ENCODE measurements around the gene CEP72.

Gene CEP72

GRCh38 chr5:619444-619843 is 7.3 kb downstream of the CEP72 start:
- no peak for TF ChIP-seq POLR2A (IDR thresholded peaks at IDR 0.05; ENCODE audit: extremely low read depth, insufficient read length)
- no peak for TF ChIP-seq CTCF (IDR thresholded peaks at IDR 0.05; ENCODE audit: low read depth, low read length)
- TF ChIP-seq MYC (IDR thresholded peaks at IDR 0.05; ENCODE audit: low read depth, low read length), result no peak
- no peak for TF ChIP-seq MAX (IDR thresholded peaks at IDR 0.05; ENCODE audit: low read depth, low read length)
- no peak overlapping the region for H3K4me3 ChIP-seq (ENCODE audit: low read depth, low read length)
- DNase-seq (ENCODE audit: low read depth), result no peak

- H3K4me3 ChIP-seq (ENCODE audit: low read depth, low read length), result no peak overlapping the region
- TF ChIP-seq POLR2A (IDR thresholded peaks at IDR 0.05; ENCODE audit: extremely low read depth, insufficient read length), result no peak
- no peak for TF ChIP-seq CTCF (IDR thresholded peaks at IDR 0.05; ENCODE audit: low read depth, low read length)
- TF ChIP-seq MAX (IDR thresholded peaks at IDR 0.05; ENCODE audit: low read depth, low read length), result no peak
- TF ChIP-seq MYC (IDR thresholded peaks at IDR 0.05; ENCODE audit: low read depth, low read length), result no peak
- no peak for DNase-seq (ENCODE audit: low read depth)
Observed at GRCh38 chr5:620152-620551, 8.0 kb downstream of the CEP72 start.

GRCh38 chr5:620586-621180 is 8.5 kb downstream of the CEP72 start:
- no peak overlapping the region for H3K4me3 ChIP-seq (ENCODE audit: low read depth, low read length)
- TF ChIP-seq MAX (IDR thresholded peaks at IDR 0.05; ENCODE audit: low read depth, low read length), result no peak
- no peak for TF ChIP-seq CTCF (IDR thresholded peaks at IDR 0.05; ENCODE audit: low read depth, low read length)
- TF ChIP-seq POLR2A (IDR thresholded peaks at IDR 0.05; ENCODE audit: extremely low read depth, insufficient read length), result no peak
- TF ChIP-seq MYC (IDR thresholded peaks at IDR 0.05; ENCODE audit: low read depth, low read length), result no peak
- DNase-seq (ENCODE audit: low read depth), result no peak

GRCh38 chr5:621341-621761 is 9.2 kb downstream of the CEP72 start:
- TF ChIP-seq MYC (IDR thresholded peaks at IDR 0.05; ENCODE audit: low read depth, low read length), result no peak
- TF ChIP-seq POLR2A (IDR thresholded peaks at IDR 0.05; ENCODE audit: extremely low read depth, insufficient read length), result no peak
- TF ChIP-seq CTCF (IDR thresholded peaks at IDR 0.05; ENCODE audit: low read depth, low read length), result no peak
- no peak for TF ChIP-seq MAX (IDR thresholded peaks at IDR 0.05; ENCODE audit: low read depth, low read length)
- no peak overlapping the region for H3K4me3 ChIP-seq (ENCODE audit: low read depth, low read length)
- no peak for DNase-seq (ENCODE audit: low read depth)

GRCh38 chr5:622359-622758 is 10.2 kb downstream of the CEP72 start:
- no peak for DNase-seq (ENCODE audit: low read depth)
- no peak overlapping the region for H3K4me3 ChIP-seq (ENCODE audit: low read depth, low read length)
- TF ChIP-seq POLR2A (IDR thresholded peaks at IDR 0.05; ENCODE audit: extremely low read depth, insufficient read length), result no peak
- TF ChIP-seq MYC (IDR thresholded peaks at IDR 0.05; ENCODE audit: low read depth, low read length), result no peak
- no peak for TF ChIP-seq MAX (IDR thresholded peaks at IDR 0.05; ENCODE audit: low read depth, low read length)
- no peak for TF ChIP-seq CTCF (IDR thresholded peaks at IDR 0.05; ENCODE audit: low read depth, low read length)

Measured in NB4 (cell line).